B cell (primary cell): ENCODE data around the gene STXBP6. TPM values are rescaled to one million over a fixed set of nuclear protein-coding genes. Genes with fewer than 3 reads are reported as not detected.

Experiments
- ATAC-seq: fragments of 200-7000 bp; cut with Tn5 transposase; one replicate; pipeline ENCODE4 v1.10.0; 2021; ENCODE audit warnings: low read depth, mild to moderate bottlenecking, moderate number of reproducible peaks, moderate library complexity
- CTCF ChIA-PET: fragments of 350-600 bp; sonication (Branson Sonifier 250); formaldehyde crosslinking; loops from one replicate; lab custom pipeline; 2021; ENCODE audit warnings: antibody characterized with exemption, inconsistent platforms; lab: Charles Lee
- POLR2A ChIA-PET: fragments of 350-600 bp; sonication (Branson Sonifier 250); formaldehyde crosslinking; loops from one replicate; lab custom pipeline; 2021; ENCODE audit warnings: antibody characterized with exemption; lab: Charles Lee
- DNase-seq: peaks from one replicate; pipeline ENCODE4 v3.0.0; 2013
- H2AFZ ChIP-seq: 2 replicates; pipeline ENCODE4 v1.6.1; 2012; ENCODE audit warnings: mild to moderate bottlenecking, low read depth, low read length; ENCODE audit not compliant: insufficient read depth, poor library complexity, severe bottlenecking
- H3K27ac ChIP-seq, 2 donors: 1 replicate in 1 of 2; 2 replicates in 1 of 2; pipeline ENCODE4 v1.5.1; 2012 to 2013; ENCODE audit warnings: low read length in 2 of 2, mild to moderate bottlenecking in 2 of 2, moderate library complexity in 1 of 2
- H3K27me3 ChIP-seq, 4 experiments: fragments of 200-600 bp in 1 of 4; sonication (generic) in 1 of 4; replicated peaks in 1 of 4; 1 replicate in 2 of 4; 2 replicates in 2 of 4; pipeline versions ENCODE4 v1.6.1 to v1.7.0; 2013 to 2016; ENCODE audit warnings: low read length in 3 of 4, mild to moderate bottlenecking in 2 of 4, mixed read lengths in 1 of 4, moderate library complexity in 1 of 4; ENCODE audit not compliant: insufficient read depth in 4 of 4, control insufficient read depth in 3 of 4; ENCODE audit errors: control extremely low read depth in 1 of 4
- H3K36me3 ChIP-seq, 2 experiments: replicated peaks in 1 of 2; 1 replicate in 1 of 2; 2 replicates in 1 of 2; pipeline versions ENCODE4 v1.6.1 to v1.7.1; 2013; ENCODE audit warnings: low read length in 1 of 2; ENCODE audit not compliant: insufficient read depth in 2 of 2, control insufficient read depth in 1 of 2; ENCODE audit errors: control extremely low read depth in 1 of 2, extremely low read depth in 1 of 2
- H3K4me1 ChIP-seq, 2 donors: fragments of 200-600 bp in 1 of 2; sonication (generic) in 1 of 2; 1 replicate in 1 of 2; 2 replicates in 1 of 2; pipeline versions ENCODE4 v1.5.1 to v1.6.1; 2013 to 2017; ENCODE audit warnings: low read length in 2 of 2; ENCODE audit not compliant: control insufficient read depth in 2 of 2, insufficient read depth in 2 of 2
- H3K4me2 ChIP-seq: replicated peaks from 2 replicates; pipeline ENCODE3; 2012; ENCODE audit warnings: mild to moderate bottlenecking, low read depth, low read length; ENCODE audit not compliant: poor library complexity, severe bottlenecking
- H3K4me3 ChIP-seq, 5 experiments: fragments of 200-600 bp in 1 of 5; sonication (generic) in 1 of 5; 1 replicate in 3 of 5; 2 replicates in 2 of 5; pipeline versions ENCODE4 v1.5.1 to v1.7.0; 2011 to 2016; ENCODE audit warnings: low read length in 4 of 5, mild to moderate bottlenecking in 4 of 5, low read depth in 2 of 5, control low read depth in 1 of 5, moderate library complexity in 1 of 5; ENCODE audit not compliant: insufficient read depth in 1 of 5; ENCODE audit errors: control extremely low read depth in 1 of 5, extremely low read depth in 1 of 5
- H3K79me2 ChIP-seq: fragments of 200-600 bp; sonication (generic); one replicate; pipeline ENCODE4 v1.6.0; 2016; ENCODE audit warnings: low read length; ENCODE audit not compliant: control insufficient read depth, insufficient read depth
- H3K9ac ChIP-seq: fragments of 200-600 bp; sonication (generic); 2 replicates; pipeline ENCODE4 v1.6.1; 2017; ENCODE audit warnings: mild to moderate bottlenecking, low read length, moderate library complexity
- H3K9me3 ChIP-seq, 3 donors: one replicate each; pipeline versions ENCODE4 v1.6.1 to v1.7.1; 2013; ENCODE audit warnings: low read length in 2 of 3; ENCODE audit not compliant: control insufficient read depth in 2 of 3, insufficient read depth in 1 of 3; ENCODE audit errors: control extremely low read depth in 1 of 3
- H4K20me1 ChIP-seq: 2 replicates; pipeline ENCODE4 v1.6.0; 2012; ENCODE audit warnings: mild to moderate bottlenecking, low read length; ENCODE audit not compliant: insufficient read depth, control insufficient read depth, poor library complexity, severe bottlenecking
- H3K27ac Mint-ChIP-seq: one replicate; pipeline ENCODE4 v1.8.0; 2021; ENCODE audit warnings: mixed read lengths
- H3K27me3 Mint-ChIP-seq: one replicate; pipeline ENCODE4 v1.8.0; 2021; ENCODE audit warnings: mixed read lengths
- H3K4me1 Mint-ChIP-seq: one replicate; pipeline ENCODE4 v1.8.0; 2021; ENCODE audit warnings: mixed read lengths
- H3K4me3 Mint-ChIP-seq: one replicate; pipeline ENCODE4 v1.8.0; 2021; ENCODE audit warnings: mixed read lengths
- H3K9me3 Mint-ChIP-seq: one replicate; pipeline ENCODE4 v1.8.0; 2022; ENCODE audit warnings: mixed read lengths; ENCODE audit not compliant: insufficient read depth
- EZH2 ChIP-seq: IDR thresholded peaks from 2 replicates; pipeline ENCODE4 v1.6.1; 2012; ENCODE audit warnings: borderline replicate concordance, low read depth, mild to moderate bottlenecking, moderate library complexity, low read length; ENCODE audit not compliant: insufficient read depth, poor library complexity, severe bottlenecking
- WGBS: methylation state at CpG from one replicate; pipeline ENCODE4 v1.1.5; 2013; ENCODE audit warnings: missing lambda C conversion rate; ENCODE audit not compliant: insufficient coverage; 5-methylcytosine and 5-hydroxymethylcytosine counted together
- intact Hi-C: fragments of 100-400 bp; cut with micrococcal nuclease; formaldehyde crosslinking; loops from one replicate; pipeline ENCODE4 v1.10.0; 2022
- polyA plus RNA-seq: library from polyadenylated mRNA; depleted of rRNA; stranded (reverse); fragments of >200 nt; gene quantifications from 2 replicates; pipeline ENCODE4 v1.2.3, GENCODE V29; 2012
- total RNA-seq, 2 donors: library from RNA; stranded (reverse); fragments of 120-200 nt in 1 of 2; gene quantifications; 1 replicate in 1 of 2; 2 replicates in 1 of 2; pipeline versions ENCODE4 v1.2.3 to v1.2.4, GENCODE V29; 2013 to 2022
- TF ChIP-seq, protein P1 (sequence below): fragments of 200-600 bp; IDR thresholded peaks from one replicate; pipeline ENCODE4 v1.8.0; 2022; ENCODE audit warnings: antibody characterized with exemption, mild to moderate bottlenecking

Gene STXBP6
- total and polyA plus RNA-seq, 2 donors (not counting 1 experiment from before 2014, with no cell fraction given), result 0.01 TPM; not detected in 1

GRCh38 chr14:24897793-24898192, 152.2 kb downstream of the STXBP6 start:
- no peak for TF ChIP-seq EZH2
- TF ChIP-seq, protein P1, sequence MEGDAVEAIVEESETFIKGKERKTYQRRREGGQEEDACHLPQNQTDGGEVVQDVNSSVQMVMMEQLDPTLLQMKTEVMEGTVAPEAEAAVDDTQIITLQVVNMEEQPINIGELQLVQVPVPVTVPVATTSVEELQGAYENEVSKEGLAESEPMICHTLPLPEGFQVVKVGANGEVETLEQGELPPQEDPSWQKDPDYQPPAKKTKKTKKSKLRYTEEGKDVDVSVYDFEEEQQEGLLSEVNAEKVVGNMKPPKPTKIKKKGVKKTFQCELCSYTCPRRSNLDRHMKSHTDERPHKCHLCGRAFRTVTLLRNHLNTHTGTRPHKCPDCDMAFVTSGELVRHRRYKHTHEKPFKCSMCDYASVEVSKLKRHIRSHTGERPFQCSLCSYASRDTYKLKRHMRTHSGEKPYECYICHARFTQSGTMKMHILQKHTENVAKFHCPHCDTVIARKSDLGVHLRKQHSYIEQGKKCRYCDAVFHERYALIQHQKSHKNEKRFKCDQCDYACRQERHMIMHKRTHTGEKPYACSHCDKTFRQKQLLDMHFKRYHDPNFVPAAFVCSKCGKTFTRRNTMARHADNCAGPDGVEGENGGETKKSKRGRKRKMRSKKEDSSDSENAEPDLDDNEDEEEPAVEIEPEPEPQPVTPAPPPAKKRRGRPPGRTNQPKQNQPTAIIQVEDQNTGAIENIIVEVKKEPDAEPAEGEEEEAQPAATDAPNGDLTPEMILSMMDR, result no peak
- DNase-seq (no peak), ATAC-seq (no peak)
- Mint-ChIP-seq H3K4me3 (no peak overlapping the region), H3K4me1 (no peaks in the 10 kb centered on the region), H3K27me3 (peaks cover 8% of the 10 kb centered on the region), H3K9me3 (no peaks in the 10 kb centered on the region), H3K27ac (no peak overlapping the region)
- WGBS, result 100% methylated on average over 1 of the region's 3 CpGs
- Histone ChIP-seq H3K4me2 (no peak overlapping the region), H2AFZ (no peak overlapping the region), H3K4me3 (no peak overlapping the region), H3K36me3 (no peaks in the 10 kb centered on the region), H3K79me2 (no peaks in the 10 kb centered on the region), H3K27ac (no peak overlapping the region), H3K4me1 (no peaks in the 10 kb centered on the region), H4K20me1 (no peaks in the 10 kb centered on the region), H3K27me3 (no peaks in the 10 kb centered on the region), H3K9me3 (no peaks in the 10 kb centered on the region), H3K9ac (no peak overlapping the region)
- CTCF ChIA-PET, result no interaction called here
- intact Hi-C loops, result no loop called here
- POLR2A ChIA-PET, result no interaction called here

DNA sequence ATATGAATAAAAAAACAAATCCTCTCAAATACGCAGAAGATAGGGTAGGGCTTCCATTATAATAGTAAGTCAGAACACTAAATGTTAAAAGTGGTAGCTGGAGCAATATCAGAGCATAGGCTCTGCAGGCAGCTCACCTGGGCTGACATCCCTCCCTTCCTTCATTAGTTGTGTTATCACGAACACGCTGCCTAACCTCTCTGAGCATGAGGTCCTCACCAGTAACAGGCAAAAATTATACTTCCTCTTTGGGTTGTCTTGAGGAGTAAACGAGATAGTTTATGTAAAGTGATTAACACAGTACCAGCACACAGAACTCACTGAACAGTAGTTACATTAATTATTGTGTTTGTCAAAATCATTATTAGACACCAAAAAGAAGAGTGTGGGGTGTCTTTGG, 154.3 kb downstream of the STXBP6 start:
- POLR2A ChIA-PET, result no interaction called here
- Mint-ChIP-seq H3K9me3 (peaks cover 3% of the 10 kb centered on the region), H3K27me3 (peaks cover 7% of the 10 kb centered on the region), H3K4me3 (no peak overlapping the region), H3K4me1 (no peaks in the 10 kb centered on the region), H3K27ac (no peak overlapping the region)
- H3K36me3 ChIP-seq, result no peaks in the 10 kb centered on the region
- no peak overlapping the region for H3K9ac ChIP-seq
- H2AFZ ChIP-seq, result no peak overlapping the region
- H3K27ac ChIP-seq, result no peak overlapping the region
- no peaks in the 10 kb centered on the region for H3K27me3 ChIP-seq
- DNase-seq (no peak), ATAC-seq (no peak)
- peaks cover 0 to 3% (median 0%) of the 10 kb centered on the region in 3 donors for H3K9me3 ChIP-seq
- H3K79me2 ChIP-seq, result no peaks in the 10 kb centered on the region
- H3K4me1 ChIP-seq, result no peaks in the 10 kb centered on the region
- no peaks in the 10 kb centered on the region for H4K20me1 ChIP-seq
- TF ChIP-seq, protein P1, result no peak
- no peak for TF ChIP-seq EZH2
- CTCF ChIA-PET, result no interaction called here
- no peak overlapping the region for H3K4me3 ChIP-seq
- no CpG with 5 or more reads among the region's 4 CpGs for WGBS
- no peak overlapping the region for H3K4me2 ChIP-seq
- intact Hi-C loops, result no loop called here
